Stimulated activated CD4-positive, alpha-beta T cell treated with anti-CD3 and anti-CD28 coated beads, Interleukin-2, amount 100 ng/mL, for 4 hours (primary cell): ENCODE results near the gene SNTG2.

Experiments used
- DNase-seq: peaks from one replicate; pipeline ENCODE4 v3.0.0-alpha.2; 2020; ENCODE audit warnings: low read depth

SNTG2 gene

GRCh38 chr2:926896-927295, 23.8 kb upstream of the SNTG2 start:
- DNase-seq, result no peak

- no peak for DNase-seq
Observed at GRCh38 chr2:929011-929735, 21.5 kb upstream of the SNTG2 start.

GRCh38 chr2:929925-930324, 20.7 kb upstream of the SNTG2 start:
- DNase-seq, result no peak

- DNase-seq, result no peak
Observed at GRCh38 chr2:930935-931334, 19.7 kb upstream of the SNTG2 start.

- DNase-seq, result no peak
Observed at GRCh38 chr2:932320-933115, 18.1 kb upstream of the SNTG2 start.

- DNase-seq, result no peak
Observed at GRCh38 chr2:933734-934295, 16.8 kb upstream of the SNTG2 start.

GRCh38 chr2:937530-937929, 13.1 kb upstream of the SNTG2 start:
- no peak for DNase-seq

- no peak for DNase-seq
Observed at GRCh38 chr2:938181-939005, 12.3 kb upstream of the SNTG2 start.

- DNase-seq, result no peak
Observed at GRCh38 chr2:939936-940601, 10.6 kb upstream of the SNTG2 start.

GRCh38 chr2:941871-942270, 8.8 kb upstream of the SNTG2 start:
- DNase-seq, result no peak

GRCh38 chr2:942775-943460, 7.7 kb upstream of the SNTG2 start:
- no peak for DNase-seq

- no peak for DNase-seq
Observed at GRCh38 chr2:943461-943797, 7.2 kb upstream of the SNTG2 start.

GRCh38 chr2:943821-944220, 6.8 kb upstream of the SNTG2 start:
- DNase-seq, result no peak

- no peak for DNase-seq
Observed at GRCh38 chr2:944693-945092, 6.0 kb upstream of the SNTG2 start.

GRCh38 chr2:945104-945503, 5.5 kb upstream of the SNTG2 start:
- no peak for DNase-seq

- DNase-seq, result no peak
Observed at GRCh38 chr2:946073-946948, 4.3 kb upstream of the SNTG2 start.

- no peak for DNase-seq
Observed at GRCh38 chr2:949384-950079, 1.1 kb upstream of the SNTG2 start.

- no peak for DNase-seq
Observed at GRCh38 chr2:951224-952006, 766 bp downstream of the SNTG2 start.

- DNase-seq, result no peak
Observed at GRCh38 chr2:953408-953807, 2.8 kb downstream of the SNTG2 start.
